Measurements from ENCODE around the gene BMPER.

DNA sequence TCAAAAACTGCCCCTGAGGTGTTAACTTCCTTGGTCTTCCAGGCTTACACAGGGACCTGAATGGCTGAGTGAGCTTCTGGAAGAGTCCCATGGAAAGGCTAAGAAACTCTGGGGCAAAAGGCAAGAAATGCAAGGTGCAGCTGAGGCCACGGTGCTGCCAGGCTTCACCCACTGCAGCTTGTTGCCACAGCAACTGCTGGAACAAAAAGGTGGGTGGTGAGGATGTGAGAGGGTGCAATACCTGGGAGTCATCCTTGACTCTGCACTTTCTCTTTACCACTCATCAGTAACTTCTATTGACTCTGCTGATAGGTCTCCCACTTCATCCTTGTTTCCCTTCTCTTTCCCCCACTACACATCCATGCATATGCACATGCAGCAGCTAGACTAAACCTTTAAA, 258.6 kb downstream of the BMPER start:
- no peak for TF ChIP-seq CTCF (IDR thresholded peaks at IDR 0.05)
- TF ChIP-seq POLR2A (IDR thresholded peaks at IDR 0.05): no peak

Data from testis (tissue), 2 donors.